ENCODE results near the gene SLC22A23.

- TF ChIP-seq CTCF (IDR thresholded peaks at IDR 0.05): no peak
- TF ChIP-seq POLR2AphosphoS5 (IDR thresholded peaks at IDR 0.05): no peak
- no peak for TF ChIP-seq POLR2A (IDR thresholded peaks at IDR 0.05; ENCODE audit: low read depth)
- TF ChIP-seq EP300 (IDR thresholded peaks at IDR 0.05): no peak
Observed at GRCh38 chr6:3330199-3330598, 126.7 kb downstream of the SLC22A23 start.

Measured in esophagus muscularis mucosa (tissue), 4 donors.